Activated gamma-delta T cell treated with Interleukin-2 at 50 U/mL for 16 hours (primary cell): ENCODE data around the gene SOD3.

Experiments
- DNase-seq: peaks from one replicate; pipeline ENCODE4 v3.0.0-alpha.2; 2020

SOD3 gene

DNA sequence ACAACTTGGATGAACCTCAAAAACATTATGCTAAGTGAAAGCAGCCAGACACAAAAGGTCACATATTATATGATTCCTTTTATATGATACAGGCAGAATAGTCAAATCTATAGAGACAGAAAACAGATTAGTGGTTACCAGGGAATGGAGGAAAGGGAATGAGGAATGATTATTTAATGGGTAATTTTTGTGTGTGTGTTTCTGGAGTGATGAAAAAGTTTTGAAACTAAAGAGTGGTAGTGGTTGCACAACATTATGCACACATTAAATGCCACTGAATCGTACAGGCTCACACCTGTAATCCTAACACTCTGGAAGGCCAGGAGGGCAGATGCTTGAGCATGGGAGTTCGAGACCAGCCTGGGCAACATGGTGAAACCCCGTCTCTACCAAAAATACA, 19.6 kb upstream of the SOD3 start:
- DNase-seq = no peak

DNA sequence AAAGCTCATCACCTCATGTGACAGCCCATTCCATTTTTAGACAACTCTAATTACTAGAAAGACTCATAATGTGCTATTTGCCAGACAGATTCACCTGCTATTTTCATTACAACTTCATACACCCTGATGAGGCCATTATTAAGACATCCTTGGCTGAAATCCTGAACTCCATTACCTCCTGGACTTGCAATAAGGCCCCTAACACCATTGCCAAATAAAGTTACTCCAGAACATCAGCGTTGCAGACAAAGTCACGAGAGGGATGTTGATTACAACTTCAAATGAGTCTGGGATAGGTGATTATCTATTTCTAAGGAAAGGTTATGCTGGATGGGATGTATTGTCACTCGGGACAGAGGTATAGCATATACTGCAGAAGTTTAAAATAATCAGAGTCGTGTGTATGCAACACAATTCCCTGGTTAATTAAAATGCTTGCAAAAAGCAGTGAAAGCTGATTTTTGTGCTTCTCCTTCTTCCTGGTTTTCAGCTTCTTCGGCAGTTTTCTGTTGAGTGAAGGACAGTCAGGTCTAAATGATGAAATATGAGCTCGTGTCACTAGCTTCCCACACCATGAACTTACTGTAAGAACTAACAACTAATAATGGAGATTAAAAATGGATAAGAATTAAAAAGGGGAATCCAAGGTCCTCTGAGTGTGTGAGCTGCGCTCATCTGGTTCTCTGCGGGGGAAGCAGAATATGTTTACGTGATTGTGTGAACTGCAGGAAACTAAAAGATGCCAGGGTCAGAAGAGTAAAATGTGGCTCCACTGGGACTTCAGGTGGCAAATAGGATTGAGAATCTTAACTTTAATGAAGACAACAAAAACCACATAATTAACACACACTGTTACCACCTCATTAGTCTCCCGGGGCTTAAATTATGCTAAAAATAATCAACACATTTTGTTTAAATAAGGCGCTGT, 17.6 kb upstream of the SOD3 start:
- no peak for DNase-seq

DNA sequence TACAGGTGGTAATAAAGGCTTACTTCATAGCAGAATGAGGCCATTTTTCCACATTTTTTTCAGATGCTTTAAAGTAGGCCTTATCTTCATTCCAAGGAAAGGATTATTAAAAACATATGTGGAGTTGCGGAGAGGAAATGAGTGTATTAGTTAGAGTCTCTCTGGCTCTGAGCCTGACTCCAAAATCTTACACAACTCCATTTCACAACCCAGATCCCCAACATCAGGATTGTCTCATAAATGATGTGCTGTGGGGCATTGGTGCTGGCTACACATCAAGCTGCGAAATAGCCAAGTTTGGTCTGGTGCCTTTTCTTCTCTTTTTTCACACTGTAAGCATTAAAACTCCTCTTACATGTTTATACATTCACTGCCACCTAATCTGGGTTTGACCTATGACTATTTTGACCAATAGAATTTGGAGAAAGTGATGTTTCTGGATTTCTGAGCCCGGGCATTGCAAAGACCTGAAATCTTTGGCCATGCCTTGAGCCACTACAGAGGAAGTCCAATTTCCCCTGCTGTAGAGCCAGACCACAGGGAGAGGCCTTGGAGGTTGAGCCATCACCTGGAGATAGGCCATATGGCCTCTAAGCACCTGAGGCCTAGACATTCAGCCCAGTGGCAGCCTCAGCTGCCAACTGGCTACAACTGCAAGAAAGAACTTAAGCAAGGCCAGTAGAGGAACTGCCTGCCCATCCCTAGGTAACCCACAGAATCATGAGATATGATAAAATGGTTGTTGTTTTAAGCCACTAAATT, 16.7 kb upstream of the SOD3 start:
- DNase-seq = no peak

DNA sequence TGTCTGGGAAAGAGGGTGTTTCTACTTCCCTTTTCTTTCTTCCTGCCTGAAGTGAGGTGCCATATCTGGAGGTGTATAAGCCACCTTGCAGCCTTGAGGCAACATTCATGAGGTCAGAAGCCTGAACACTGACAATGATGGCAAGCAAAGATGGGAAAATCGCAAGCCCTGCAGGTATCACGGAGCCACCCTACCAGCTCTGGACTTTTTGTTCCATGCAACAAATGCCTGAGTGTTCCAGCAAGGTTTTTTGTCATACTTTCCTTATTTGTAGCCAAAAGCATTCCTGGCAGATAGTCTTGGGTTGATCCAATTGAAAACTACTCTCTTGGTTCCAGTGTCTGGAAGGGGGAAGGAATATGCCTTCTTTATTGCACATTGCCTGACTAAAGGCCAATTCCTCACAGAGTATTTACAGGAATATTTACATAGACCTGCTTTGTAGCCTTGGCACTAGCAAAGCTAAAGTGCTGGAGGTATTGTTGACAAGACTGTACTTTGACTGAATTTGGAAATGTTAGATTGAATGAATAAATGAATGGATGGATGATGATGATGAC, 14.4 kb upstream of the SOD3 start:
- no peak for DNase-seq

DNA sequence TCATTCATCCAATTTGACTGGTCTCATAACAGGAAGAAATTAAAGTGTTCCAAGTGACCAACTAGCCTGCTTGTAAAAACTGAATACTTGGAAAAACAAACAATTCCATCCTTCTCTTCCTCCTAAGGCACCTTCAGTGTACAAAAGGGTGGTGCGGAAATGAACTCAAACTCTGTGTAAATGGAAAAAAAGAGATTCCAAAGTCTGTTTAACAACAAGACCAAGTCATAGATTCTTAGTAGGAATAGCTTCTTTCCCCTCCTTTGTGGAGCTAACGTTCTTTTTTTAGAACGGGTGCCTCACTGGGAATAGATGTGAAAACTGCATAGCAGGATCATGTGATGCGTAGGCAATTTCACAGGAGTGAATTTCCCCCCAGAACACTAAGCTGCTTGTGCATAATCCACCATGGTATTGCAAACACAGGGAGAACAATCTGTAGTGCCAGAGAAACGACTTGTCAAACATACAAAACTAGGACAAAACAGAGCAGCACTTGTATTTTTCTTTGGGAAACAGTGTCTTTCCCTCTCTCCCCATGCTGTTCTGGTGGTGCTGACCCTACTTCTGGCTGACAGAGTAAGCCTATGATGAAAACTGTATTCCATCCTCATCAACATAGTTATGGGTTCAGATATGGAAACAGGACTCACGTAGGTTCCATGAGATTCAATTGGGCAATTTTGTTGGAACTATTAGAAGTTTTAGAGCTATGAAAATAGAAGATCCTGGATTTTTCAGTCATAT, 13.2 kb upstream of the SOD3 start:
- no peak for DNase-seq

DNA sequence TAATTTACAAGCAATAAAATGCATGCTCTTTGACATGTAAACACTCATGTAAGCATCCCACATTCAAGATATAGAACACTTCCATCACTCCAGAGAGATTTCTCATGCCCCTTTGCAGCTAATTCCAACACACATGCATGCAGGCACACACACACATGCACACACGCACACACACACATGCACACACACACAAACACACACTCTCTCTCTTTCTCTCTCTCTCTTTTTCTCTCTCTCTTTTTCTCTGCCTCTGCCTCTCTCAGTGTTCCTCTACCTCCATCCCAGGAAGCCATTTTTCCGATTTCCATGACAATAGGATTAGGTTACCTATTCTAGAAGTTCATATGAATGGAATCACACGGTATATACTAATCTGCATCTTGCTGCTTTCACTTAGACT, 11.9 kb upstream of the SOD3 start:
- no peak for DNase-seq

DNA sequence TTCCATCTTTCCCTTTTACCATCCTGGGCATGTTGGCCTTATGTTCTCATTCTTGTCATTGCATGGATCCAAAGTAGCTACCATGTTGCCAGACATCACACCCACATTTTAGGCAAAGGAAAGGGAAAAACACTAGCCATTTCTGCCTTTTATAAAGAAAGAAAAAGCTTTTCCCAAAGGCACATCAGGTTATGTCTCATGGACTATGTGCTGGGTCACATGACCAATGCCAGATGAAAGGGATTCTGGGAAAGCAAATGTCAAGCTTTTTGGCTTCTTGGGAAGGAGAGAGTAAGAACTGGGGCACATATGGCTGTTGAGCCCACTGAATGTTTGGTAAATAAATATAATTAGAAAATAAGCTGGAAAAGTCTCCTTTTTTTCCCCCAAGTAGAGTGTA, 4.3 kb upstream of the SOD3 start:
- DNase-seq = no peak

DNA sequence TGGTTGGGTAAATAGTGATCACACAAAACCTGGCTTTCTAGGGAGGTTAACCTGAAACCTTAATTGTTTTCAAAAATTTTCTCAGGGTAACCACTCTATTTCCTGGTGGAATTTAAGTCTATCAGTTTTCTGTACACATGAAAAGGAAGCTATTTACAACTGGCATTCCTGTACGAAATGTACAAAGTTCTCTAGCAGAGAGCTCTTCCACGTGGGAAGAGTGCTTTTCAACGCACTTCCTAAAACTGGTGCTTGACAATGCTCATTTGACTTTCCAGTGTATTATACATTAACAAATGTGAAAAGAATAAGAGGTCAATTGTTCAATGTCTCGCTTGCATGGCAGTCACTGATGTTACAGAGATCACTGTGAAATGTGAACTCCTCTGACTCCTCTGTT, 2.8 kb upstream of the SOD3 start:
- no peak for DNase-seq

DNA sequence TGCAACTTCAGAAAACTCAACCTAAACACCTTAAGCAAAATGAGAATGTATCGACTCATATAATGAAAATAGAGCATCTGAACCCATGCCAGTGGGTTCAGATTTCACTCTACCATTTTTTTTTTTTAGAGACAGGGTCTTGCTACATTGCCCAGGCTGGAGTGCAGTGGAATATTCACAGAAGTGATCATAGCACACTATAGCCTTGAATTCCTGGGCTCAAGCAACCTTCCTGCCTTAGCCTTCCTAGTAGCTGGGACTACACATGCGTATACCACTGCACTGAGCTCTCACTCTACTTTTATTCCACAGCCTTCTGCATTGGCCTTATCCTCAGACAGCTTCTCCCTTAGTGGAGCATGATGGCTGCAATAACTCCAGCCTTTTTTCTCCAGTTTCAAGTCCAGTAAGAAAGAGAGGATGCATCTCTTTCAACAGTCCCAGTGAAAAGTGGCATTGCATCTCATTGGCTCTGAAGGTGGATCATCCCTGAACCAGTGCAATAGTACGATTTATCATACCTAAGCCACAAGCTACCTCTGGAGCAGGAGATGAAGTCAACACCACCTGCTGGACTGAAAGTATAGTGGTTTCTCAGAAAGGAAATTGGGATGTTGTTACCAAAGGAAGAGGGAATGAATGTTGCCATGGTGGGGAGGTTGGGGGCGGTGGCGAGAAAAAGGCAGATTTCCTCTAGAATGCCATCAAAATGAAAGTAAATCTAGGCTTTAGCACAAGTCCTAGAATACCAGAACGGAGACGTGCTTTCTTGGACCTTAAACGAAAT, 2.0 kb upstream of the SOD3 start:
- no peak for DNase-seq

DNA sequence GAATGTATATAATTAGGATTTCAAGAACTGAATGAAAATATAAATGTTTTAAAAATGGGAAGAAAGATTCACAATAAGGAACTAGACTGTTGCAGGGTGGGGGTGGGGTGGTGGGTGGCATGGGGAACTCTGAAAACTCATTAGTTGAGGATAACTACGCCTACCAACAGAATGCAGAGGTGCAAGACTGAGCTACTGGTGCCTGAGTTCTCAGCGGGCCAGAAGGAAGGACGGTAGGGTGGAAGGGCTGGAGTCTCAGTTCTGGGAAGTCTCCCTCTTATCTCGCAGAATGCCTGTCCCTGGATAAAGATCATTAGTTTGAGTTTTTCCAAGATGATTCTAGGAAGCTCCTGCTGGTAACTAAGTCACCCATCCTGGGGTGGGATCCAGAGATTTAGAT, 1.3 kb upstream of the SOD3 start:
- no peak for DNase-seq

DNA sequence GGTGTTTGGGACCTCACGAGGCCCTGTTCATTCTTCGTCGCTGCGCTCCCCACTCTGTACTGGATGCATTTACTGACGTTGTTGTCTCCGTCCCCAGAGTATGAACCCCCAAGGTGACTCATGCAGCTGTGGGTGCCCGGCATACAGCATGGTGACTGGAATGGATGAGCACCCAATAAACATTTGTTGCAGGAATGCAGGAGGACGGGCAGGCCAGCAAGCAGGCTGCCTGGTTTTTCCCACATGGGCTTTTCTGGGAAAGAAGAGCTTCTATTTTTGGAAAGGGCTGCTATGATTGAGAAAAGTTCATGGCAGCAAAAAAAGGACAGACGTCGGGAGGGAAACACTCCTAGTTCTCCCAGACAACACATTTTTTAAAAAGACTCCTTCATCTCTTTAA, 893 bp upstream of the SOD3 start:
- DNase-seq = no peak

DNA sequence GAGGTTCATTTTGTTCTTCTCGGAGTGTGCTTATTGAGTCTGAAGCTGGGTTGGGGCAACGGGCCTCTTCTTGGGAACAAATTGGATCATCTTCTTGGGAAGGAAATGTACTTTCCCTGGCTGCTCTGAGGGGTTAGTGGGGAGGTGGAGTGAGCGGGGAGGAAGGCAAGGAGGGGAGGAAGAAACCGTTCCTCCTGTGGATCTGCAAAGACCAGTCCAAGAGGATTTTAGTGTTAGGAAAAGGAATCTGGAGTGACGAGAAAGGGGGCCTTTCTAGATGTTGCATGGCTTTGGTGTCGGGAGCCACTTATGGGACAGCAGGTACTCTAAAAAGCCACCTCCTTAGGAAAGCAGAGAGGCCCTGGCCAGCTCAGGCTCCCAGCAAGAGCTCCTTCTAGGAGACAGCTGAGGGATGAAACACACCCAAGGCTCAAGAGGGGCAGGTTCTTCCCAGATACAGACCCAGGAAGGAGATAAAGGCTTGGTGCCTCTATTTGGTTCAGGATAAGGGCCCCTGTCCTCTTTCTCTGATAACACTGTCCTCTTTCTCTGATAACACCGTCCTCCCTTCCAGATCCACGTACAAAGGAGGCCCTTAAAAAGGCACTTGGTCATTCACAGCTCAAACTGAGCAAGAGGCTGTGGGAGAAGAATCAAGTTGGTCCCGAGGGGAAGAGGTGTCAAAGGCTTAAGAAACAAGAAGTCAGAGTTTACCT, 451 bp downstream of the SOD3 start:
- no peak for DNase-seq

DNA sequence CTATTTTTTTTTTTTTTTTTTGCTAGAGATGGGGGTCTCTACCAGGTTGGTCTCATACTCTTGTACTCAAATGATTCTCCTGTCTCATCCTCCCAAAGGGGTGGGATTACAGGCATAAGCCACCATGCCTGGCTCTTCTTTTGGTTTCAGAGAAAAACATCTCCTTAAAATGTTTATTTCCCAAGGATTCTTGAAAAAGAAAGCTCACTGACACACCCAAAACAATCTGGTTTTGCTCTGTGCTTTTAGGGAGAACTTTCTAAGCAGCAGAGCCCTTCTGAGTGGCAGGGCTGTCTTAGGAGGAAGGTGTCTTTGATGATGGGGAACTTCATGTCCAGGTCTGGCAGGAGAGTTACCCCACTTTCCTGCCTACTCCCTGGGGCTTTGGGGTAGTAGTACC, 1.2 kb downstream of the SOD3 start:
- no peak for DNase-seq

DNA sequence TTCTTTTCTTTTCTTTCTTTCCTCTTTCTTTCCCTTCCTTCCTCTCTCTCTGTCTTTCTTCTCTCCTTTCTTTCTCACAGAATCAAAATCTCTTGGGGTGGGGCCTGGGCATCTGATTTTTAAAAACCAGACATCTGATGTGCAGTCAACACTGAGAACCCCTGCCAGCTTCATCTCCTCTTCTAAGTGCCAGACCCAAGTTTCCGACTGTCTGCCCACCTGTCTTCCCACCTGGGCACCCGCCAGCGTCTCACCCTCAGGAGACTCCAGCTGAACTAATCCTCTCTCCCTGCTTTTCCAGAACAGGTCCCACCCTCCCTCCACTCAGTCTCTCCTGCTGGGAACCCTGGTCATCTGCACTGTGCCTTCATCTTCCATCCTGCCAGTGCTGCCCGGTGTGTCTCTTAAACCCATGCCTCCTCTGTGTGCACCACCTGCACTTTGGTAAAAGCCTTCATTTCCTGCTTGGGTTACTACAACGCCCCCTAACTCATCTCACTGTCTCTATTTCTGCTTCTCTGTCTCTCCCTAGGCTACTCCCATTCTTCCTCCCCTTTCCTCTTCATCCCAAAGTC, 2.8 kb downstream of the SOD3 start:
- DNase-seq = no peak

DNA sequence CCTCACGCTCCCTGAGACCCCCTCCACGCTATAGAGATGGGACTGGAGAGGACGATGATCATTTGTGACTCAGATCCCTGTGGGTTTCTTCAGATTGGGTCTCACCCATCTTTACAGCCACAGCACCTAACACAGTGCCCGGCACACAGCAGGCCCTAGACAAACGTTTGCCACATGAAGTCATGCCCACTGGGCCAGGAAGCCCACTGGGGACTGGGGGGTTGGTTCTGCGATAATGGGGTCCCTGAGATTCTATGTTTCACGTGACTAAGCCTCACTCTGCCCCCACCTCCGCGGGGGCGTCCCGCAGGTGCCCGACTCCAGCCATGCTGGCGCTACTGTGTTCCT, 3.8 kb downstream of the SOD3 start:
- no peak for DNase-seq

DNA sequence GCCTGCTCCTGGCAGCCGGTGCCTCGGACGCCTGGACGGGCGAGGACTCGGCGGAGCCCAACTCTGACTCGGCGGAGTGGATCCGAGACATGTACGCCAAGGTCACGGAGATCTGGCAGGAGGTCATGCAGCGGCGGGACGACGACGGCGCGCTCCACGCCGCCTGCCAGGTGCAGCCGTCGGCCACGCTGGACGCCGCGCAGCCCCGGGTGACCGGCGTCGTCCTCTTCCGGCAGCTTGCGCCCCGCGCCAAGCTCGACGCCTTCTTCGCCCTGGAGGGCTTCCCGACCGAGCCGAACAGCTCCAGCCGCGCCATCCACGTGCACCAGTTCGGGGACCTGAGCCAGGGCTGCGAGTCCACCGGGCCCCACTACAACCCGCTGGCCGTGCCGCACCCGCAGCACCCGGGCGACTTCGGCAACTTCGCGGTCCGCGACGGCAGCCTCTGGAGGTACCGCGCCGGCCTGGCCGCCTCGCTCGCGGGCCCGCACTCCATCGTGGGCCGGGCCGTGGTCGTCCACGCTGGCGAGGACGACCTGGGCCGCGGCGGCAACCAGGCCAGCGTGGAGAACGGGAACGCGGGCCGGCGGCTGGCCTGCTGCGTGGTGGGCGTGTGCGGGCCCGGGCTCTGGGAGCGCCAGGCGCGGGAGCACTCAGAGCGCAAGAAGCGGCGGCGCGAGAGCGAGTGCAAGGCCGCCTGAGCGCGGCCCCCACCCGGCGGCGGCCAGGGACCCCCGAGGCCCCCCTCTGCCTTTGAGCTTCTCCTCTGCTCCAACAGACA, 4.4 kb downstream of the SOD3 start:
- DNase-seq = no peak

DNA sequence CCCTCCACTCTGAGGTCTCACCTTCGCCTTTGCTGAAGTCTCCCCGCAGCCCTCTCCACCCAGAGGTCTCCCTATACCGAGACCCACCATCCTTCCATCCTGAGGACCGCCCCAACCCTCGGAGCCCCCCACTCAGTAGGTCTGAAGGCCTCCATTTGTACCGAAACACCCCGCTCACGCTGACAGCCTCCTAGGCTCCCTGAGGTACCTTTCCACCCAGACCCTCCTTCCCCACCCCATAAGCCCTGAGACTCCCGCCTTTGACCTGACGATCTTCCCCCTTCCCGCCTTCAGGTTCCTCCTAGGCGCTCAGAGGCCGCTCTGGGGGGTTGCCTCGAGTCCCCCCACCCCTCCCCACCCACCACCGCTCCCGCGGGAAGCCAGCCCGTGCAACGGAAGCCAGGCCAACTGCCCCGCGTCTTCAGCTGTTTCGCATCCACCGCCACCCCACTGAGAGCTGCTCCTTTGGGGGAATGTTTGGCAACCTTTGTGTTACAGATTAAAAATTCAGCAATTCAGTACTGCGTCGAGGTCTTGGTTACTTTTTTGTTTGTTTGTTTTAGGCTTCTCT, 5.0 kb downstream of the SOD3 start:
- no peak for DNase-seq

DNA sequence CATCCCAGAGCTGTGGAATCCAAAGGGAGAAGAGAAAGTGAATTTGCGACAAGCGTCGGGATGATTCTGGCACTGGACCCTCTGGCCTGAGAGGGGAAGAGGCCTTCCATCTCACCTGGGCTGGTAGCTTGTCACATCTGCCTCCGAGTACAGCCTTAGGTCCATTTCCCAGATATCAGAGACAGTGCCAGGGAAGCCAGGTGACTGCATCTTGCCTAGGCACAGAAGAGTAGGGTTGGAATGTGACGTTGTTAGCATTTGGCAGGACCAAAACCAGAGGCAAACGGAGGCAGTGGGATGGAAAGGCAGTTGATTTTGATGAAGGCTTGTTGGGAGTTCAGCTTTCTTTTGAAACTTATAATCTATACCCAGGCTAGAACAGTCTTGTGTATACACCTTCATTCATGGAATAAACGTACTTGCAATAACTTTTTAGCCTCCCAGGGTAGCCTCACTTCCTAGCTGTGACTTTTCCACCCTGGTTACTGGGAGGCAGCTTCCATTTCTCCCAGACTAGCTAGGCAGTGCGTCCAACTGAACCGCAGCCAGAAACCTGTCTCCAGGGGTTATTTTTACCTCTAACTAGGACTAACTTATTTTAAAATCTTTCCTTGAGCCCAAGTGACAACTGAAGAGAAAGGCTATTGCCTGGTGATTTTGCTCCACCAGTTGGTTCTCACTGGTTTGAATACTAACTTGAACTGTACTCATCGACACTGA, 5.9 kb downstream of the SOD3 start:
- DNase-seq = no peak

DNA sequence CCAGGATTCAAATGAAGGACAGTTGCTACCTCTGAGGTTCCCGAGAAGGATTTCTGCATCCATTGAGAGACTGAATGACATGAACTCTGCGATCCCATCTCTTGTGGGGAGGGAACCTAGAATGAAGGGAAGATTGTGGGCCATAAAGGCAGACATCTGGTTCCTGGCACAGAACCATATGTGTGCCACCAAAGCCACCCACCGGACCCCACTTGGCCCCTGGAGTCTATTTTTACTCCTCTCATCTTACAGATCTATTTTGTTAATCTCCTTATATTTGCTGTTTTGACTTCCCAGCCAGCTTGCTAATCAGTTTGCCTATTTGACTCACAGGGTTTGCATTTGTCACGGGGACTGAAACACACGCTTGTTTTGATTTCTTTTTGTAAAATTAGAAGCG, 7.3 kb downstream of the SOD3 start:
- DNase-seq = no peak

DNA sequence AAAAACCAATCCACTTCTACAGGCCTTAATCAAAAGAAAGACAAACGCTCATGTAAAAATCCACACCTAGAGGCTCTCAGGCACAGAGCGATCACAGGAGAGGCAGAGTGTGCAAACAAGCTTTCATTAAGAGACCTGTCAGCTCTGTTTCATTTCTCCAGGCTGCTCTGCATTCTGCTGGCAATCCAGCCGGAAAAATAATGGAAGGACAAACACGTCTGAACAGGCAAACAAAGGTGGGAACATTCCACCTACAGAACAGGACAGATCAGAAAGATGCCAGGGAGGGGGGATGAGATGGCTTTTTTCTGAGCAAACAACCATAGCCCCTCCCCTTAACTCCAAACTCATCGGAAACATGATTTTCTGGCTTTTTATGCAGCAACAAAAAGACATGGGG, 9.7 kb downstream of the SOD3 start:
- DNase-seq = no peak
